NCI-H2081 treated with DMSO at 0.1 percent for 48 hours (cell line): Measurements from ENCODE around the gene LYVE1.

ENCODE experiments used
- DNase-seq: peaks from one replicate; lab custom pipeline; 2025; lab: John Stamatoyannopoulos, UW

Gene LYVE1

GRCh38 chr11:10556590-10556989, 11.9 kb downstream of the LYVE1 start:
- no peak for DNase-seq

GRCh38 chr11:10551845-10552352, 16.6 kb downstream of the LYVE1 start:
- DNase-seq, result no peak

GRCh38 chr11:10551290-10551592, 17.2 kb downstream of the LYVE1 start:
- DNase-seq, result no peak

- no peak for DNase-seq
These were observed 17.8 kb downstream of the LYVE1 start for GRCh38 chr11:10550503-10551289.

DNA sequence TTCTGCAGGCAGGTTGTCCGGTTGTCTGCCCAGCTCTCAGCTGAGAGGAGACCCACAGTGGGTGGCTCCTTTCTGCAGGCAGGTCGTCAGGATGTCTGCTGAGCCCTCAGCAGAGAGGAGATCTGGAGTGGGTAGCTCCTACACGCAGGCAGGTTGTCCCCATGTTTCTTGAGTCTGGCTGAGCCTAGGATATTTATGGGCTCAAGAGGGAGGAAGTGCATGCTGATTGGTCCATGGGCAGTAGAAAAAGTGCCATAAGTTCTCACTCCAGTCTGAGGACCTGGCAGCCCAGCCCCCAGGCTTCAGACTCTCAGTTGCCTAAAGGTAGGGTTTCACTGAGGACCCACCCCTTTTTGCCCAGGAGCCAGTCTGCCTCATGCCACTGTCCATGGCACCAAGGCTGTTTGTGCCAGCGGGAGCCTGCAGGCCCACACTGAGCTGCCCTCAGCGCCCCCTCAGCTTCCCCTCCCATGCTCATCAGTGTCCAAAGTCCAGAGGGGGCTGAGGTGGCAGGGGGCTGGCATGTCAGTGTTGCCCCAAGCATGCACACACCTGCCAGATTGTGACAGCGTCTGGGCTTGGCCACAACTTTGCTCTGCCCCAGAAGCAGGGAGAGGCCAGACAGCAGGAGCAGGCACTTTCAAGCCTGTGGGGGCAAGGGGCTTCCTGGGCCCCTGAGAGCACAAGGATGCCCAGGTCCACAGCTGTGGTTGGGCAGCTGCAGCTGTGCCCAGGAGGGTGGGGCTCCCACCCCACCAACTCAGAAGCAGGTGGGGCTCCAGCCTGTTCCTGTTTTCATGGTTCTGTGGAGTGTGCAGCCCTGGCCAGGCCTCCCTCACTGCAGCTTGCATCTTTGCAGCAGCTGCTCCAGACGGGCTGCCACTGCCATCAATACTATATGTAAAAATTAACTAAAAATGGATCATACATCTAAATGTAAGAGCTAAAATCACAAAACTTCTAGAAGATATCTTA, 23.7 kb downstream of the LYVE1 start:
- DNase-seq, result no peak

- no peak for DNase-seq
These were observed 24.7 kb downstream of the LYVE1 start for GRCh38 chr11:10543782-10544181.

DNA sequence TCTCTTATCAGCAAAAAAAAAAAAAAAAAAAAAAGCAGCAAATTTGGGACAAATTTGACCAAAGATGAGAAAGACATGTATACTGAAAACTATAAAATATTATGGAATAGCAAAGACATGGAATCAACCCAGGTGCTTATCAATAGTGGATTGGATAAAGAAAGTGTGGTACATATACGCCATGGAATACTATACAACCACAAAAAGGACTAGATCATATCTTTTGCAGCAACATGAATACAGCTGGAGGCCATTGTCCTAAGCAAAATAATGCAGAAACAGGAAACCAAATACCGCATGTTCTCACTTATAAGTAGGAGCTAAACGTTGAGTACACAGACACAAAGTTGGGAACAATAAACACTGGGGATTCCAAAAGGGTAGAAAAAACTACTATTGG, 25.7 kb downstream of the LYVE1 start:
- no peak for DNase-seq

- no peak for DNase-seq
These were observed 26.9 kb downstream of the LYVE1 start for GRCh38 chr11:10541561-10541930.

- DNase-seq, result peak; percentile 83
These were observed 27.4 kb downstream of the LYVE1 start, which contains the start of gene RNF141 for GRCh38 chr11:10540915-10541560. TSS of gene RNF141 (minus strand) at chr11:10541187. CDS start at chr11:10534158, 7,029 bp downstream.

GRCh38 chr11:10540546-10540914, 27.9 kb downstream of the LYVE1 start:
- DNase-seq, result no peak

- DNase-seq, result no peak
These were observed 29.1 kb downstream of the LYVE1 start for GRCh38 chr11:10539339-10539738.

- DNase-seq, result no peak
These were observed 29.5 kb downstream of the LYVE1 start for GRCh38 chr11:10538924-10539323.

DNA sequence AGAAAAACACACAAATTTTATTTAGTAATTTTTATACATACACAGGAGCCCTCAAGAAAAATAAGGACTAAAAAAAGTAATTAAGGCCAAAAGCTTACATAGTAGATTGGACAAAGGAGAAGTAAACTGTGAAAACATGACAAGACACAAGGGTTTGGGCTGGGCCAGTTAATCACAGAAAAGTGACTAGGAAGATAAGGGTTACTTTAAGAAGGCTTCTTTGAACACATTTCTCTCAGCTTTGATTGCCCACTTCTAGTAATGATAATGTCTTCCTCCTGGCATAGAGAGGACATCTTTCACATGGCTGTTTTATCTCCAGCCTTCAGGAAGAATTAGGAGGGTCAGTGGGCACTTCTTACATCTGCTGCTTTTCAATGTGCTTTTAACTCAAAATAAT, 30.9 kb downstream of the LYVE1 start:
- no peak for DNase-seq

GRCh38 chr11:10534316-10534715, 34.1 kb downstream of the LYVE1 start:
- DNase-seq, result no peak

DNA sequence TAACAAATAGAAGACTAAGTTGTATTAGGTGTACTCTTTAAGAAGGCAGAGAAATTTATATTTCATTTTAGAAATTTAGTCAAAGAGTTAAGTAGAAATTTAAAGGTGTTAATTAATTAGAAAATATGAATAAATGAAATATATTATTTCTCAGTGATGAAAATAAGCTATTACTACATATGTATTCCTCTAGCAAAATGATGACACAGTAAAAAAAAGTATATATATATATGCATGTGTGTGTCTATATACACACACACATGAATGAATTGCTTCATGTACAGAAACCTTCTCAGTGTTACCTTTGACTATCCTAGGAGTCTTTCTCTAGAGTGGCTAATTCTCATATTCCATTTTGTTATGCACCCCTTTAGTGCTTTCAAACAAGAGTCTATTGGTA, 35.1 kb downstream of the LYVE1 start:
- DNase-seq, result no peak

DNA sequence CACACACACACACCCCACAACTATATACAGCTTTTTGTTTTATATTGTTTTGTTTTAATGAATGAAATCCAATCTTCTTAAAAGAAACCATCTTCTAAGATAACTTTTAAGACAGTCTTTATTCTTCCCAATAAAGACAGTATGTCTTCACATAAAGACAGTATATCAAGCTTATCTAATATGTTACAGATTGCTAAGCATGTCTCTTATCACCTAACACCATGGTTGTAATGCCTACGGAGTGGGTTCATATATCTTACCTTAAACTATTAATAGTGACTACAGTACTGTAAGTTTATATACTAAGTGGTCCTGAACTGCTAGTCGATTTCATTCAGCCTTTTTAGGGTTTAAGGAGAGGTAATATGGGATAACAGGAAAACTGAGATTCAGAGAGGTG, 35.9 kb downstream of the LYVE1 start:
- no peak for DNase-seq

- no peak for DNase-seq
These were observed 39.2 kb downstream of the LYVE1 start for GRCh38 chr11:10529279-10529678.

DNA sequence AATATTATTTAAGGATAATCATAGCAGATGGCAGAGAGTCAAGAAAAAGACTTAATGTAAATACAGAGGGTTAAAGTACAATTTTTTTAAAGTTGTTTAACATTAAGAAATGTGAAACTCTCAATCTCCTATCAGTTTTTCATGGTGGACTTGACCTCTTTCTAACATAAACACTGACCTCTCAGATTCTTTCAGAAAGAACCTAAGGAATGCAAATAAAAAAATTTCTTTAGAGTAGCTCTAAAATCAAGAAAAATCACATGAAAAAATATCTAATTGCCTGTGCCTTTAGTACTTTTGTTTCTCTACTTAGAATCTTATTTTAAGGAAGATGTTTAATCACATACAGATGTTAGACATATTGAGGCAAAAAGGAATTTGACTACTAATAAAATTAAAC, 40.3 kb downstream of the LYVE1 start:
- no peak for DNase-seq

DNA sequence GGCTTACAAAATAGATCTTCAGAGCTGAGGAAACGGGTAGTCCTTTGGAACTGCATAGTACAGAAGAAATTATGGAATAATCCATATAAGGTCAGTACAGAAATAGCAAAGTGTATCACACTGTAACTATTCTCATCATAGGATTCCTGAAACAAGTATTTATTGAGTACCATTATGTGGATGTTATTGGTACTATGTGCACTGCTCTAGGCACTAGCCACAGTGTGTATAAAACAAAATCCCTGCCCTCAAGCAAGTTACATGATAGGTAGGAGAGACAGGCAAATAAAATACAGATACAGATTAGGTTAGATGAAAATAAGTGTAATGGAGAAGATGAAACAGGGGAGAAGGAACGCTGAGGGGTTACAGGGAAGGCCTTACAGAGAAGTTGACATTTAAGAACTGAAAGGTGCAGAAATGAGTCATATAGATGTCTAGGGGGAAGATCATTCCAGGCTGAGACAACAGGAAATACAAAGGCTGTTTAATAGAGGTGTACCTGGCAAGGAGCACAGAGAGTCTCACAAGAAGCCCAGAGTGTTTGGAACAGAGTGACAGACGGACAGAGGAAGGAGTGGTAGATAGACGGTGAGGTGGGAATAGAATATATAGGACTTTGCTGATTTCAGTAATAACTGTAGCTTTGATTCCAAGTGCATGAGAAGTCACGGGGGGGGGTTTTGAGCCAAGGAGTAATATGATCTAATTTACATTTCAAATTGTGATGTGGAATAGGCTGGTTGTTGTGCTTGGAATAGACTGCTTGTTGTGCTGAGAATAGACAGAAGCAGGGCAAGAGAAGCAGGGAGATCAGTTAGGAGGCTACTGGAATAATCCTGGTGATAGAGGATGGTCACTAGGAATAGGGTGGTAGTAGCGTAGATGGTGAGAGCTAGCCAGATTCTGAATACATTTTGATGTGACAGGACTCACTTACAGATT, 41.2 kb downstream of the LYVE1 start:
- no peak for DNase-seq

GRCh38 chr11:10524471-10524870, 44.0 kb downstream of the LYVE1 start:
- DNase-seq, result no peak

DNA sequence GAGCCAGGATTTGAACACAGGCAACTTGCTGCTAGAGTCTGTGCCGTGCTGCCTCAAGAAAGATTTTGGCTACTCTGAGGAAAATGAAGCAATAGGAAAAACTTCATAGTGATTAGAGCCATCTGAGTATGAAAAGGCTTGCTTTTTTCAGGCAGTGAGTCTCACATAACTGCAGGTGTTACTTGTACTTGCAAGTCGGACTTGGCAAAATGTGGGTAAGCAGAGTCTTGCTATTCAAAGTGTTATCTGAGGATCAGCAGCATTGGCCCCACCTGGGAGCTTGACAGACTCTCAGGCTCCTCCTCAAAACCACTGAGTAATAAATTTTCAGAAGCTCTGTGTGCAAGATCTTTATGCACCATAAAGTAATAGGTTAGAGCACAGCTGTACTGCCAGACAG, 45.5 kb downstream of the LYVE1 start:
- DNase-seq, result no peak
